ENCODE measurements around the gene KCMF1. TPM values are rescaled to one million over a fixed set of nuclear protein-coding genes. Genes with fewer than 3 reads are reported as not detected.
A peak's percentile ranks its signal among the peaks of the same experiment; 100 is the strongest.
"Not testable (repeated sequence)": the region's sequence is repeated elsewhere in the genome, so short reads cannot be mapped to it uniquely, and the experiment has no call there.

KCMF1 gene
- total RNA-seq, 2 donors from 2014 or later: 96.2 to 118 TPM

DNA sequence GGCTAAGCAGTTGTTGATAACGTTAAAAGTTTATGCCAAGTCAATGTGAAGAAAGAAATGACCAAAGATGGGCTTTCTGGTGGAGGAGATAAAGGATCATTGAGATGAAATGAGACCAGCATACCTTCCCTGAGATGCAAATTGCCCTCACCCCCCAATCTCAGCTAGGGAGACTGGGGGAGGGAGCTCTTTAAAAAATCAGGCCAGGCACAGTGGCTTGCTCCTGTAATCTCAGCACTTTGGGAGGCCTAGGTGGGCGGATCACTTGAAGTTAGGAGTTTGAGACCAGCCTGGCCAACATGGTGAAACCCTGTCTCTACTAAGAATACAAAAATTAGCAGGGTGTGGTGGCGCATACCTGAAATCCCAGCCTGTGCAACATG is 30.9 kb upstream of the KCMF1 start:
- Histone ChIP-seq H3K36me3 (no peaks in the 10 kb centered on the region), H3K27me3 (no peaks in the 10 kb centered on the region), H3K4me1 (peaks cover 11% of the 10 kb centered on the region), H3K9ac (ENCODE audit: low read depth in 2 of 2, low read length in 2 of 2) (peak overlapping the region in 1 of 2 donors; percentile 36), H3K4me3 (no peak overlapping the region), H3K9me3 (no peaks in the 10 kb centered on the region), H3K27ac (peak overlapping the region; percentile 90)
- TF ChIP-seq, protein P1, sequence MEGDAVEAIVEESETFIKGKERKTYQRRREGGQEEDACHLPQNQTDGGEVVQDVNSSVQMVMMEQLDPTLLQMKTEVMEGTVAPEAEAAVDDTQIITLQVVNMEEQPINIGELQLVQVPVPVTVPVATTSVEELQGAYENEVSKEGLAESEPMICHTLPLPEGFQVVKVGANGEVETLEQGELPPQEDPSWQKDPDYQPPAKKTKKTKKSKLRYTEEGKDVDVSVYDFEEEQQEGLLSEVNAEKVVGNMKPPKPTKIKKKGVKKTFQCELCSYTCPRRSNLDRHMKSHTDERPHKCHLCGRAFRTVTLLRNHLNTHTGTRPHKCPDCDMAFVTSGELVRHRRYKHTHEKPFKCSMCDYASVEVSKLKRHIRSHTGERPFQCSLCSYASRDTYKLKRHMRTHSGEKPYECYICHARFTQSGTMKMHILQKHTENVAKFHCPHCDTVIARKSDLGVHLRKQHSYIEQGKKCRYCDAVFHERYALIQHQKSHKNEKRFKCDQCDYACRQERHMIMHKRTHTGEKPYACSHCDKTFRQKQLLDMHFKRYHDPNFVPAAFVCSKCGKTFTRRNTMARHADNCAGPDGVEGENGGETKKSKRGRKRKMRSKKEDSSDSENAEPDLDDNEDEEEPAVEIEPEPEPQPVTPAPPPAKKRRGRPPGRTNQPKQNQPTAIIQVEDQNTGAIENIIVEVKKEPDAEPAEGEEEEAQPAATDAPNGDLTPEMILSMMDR (IDR thresholded peaks at IDR 0.05): no peak
- DNase-seq: no peak
- intact Hi-C loops (cut with DNase I): no loop called here

GRCh38 chr2:84940831-84941412 is 30.0 kb upstream of the KCMF1 start:
- no peak overlapping the region for H3K9ac ChIP-seq (ENCODE audit: low read depth in 2 of 2, low read length in 2 of 2)
- intact Hi-C loops (cut with DNase I): no loop called here
- no peaks in the 10 kb centered on the region for H3K9me3 ChIP-seq
- DNase-seq: peak; percentile 50
- peaks cover 11% of the 10 kb centered on the region for H3K4me1 ChIP-seq
- H3K27me3 ChIP-seq: no peaks in the 10 kb centered on the region
- TF ChIP-seq, protein P1 (IDR thresholded peaks at IDR 0.05): no peak
- peak overlapping the region; percentile 90 for H3K27ac ChIP-seq
- no peaks in the 10 kb centered on the region for H3K36me3 ChIP-seq
- no peak overlapping the region for H3K4me3 ChIP-seq

- Histone ChIP-seq H3K27me3 (no peaks in the 10 kb centered on the region), H3K27ac (no peak overlapping the region), H3K4me3 (no peak overlapping the region), H3K4me1 (peaks cover 11% of the 10 kb centered on the region), H3K36me3 (no peaks in the 10 kb centered on the region), H3K9me3 (no peaks in the 10 kb centered on the region), H3K9ac (ENCODE audit: low read depth in 2 of 2, low read length in 2 of 2) (no peak overlapping the region)
- intact Hi-C loops (cut with DNase I): no loop called here
- no peak for DNase-seq
- TF ChIP-seq, protein P1 (IDR thresholded peaks at IDR 0.05): no peak
Measured at GRCh38 chr2:84942166-84942565, 28.8 kb upstream of the KCMF1 start.

- no peak overlapping the region for H3K9ac ChIP-seq (ENCODE audit: low read depth in 2 of 2, low read length in 2 of 2)
- H3K9me3 ChIP-seq: no peaks in the 10 kb centered on the region
- TF ChIP-seq, protein P1 (IDR thresholded peaks at IDR 0.05): no peak
- H3K4me1 ChIP-seq: peaks cover 11% of the 10 kb centered on the region
- H3K4me3 ChIP-seq: no peak overlapping the region
- H3K36me3 ChIP-seq: no peaks in the 10 kb centered on the region
- H3K27ac ChIP-seq: no peak overlapping the region
- H3K27me3 ChIP-seq: no peaks in the 10 kb centered on the region
- intact Hi-C loops (cut with DNase I): no loop called here
- no peak for DNase-seq
Measured at GRCh38 chr2:84942964-84943421, 28.0 kb upstream of the KCMF1 start.

GRCh38 chr2:84944295-84944909 is 26.6 kb upstream of the KCMF1 start:
- intact Hi-C loops (cut with DNase I): no loop called here
- TF ChIP-seq, protein P1 (IDR thresholded peaks at IDR 0.05): no peak
- Histone ChIP-seq H3K4me3 (no peak overlapping the region), H3K27ac (peak overlapping the region; percentile 83), H3K9ac (ENCODE audit: low read depth in 2 of 2, low read length in 2 of 2) (no peak overlapping the region), H3K36me3 (no peaks in the 10 kb centered on the region), H3K9me3 (no peaks in the 10 kb centered on the region), H3K27me3 (no peaks in the 10 kb centered on the region), H3K4me1 (peaks cover 11% of the 10 kb centered on the region)
- no peak for DNase-seq

GRCh38 chr2:84945838-84946203 is 25.1 kb upstream of the KCMF1 start:
- H3K9me3 ChIP-seq; H3K4me1 ChIP-seq; H3K27me3 ChIP-seq; intact Hi-C loops (cut with DNase I); H3K4me3 ChIP-seq; H3K36me3 ChIP-seq; H3K9ac ChIP-seq (ENCODE audit: low read depth in 2 of 2, low read length in 2 of 2): not testable (repeated sequence)
- peak overlapping the region; percentile 83 for H3K27ac ChIP-seq
- DNase-seq: peak; percentile 69

Measured in colonic mucosa (tissue), 4 donors.